ENCODE results near the gene GTF3C1.

DNA sequence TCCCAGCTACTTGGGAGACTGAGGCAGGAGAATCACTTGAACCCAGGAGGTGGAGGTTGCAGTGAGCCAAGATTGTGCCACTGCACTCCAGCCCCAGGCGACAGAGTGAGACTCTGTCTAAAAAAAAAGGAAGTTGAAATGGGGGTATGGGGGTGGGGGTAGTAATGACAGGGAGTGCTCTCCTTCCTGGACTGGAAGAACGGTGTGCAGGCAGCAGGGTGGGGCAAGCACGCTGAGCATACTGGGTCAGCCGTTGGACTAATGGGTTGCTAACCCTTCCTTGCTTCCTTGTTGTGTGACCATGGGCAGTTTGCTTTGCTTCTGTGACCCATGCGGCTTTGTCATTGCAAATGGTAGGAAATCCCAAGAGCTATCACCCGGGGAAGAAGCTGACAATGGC is 16.7 kb upstream of the GTF3C1 start:
- TF ChIP-seq CTCF (conservative IDR thresholded peaks at IDR 0.05; ENCODE audit: low read depth, low read length) (no peak), EZH2 (IDR thresholded peaks at IDR 0.05; ENCODE audit: low read length, unreplicated experiment) (no peak), EZH2phosphoT487 (IDR thresholded peaks at IDR 0.05; ENCODE audit: borderline replicate concordance, low read length) (no peak)
